Measurements from ENCODE around the gene HIPK2. TPM values are rescaled to one million over a fixed set of nuclear protein-coding genes. Genes with fewer than 3 reads are reported as not detected.

Gene HIPK2
- polyA plus RNA-seq, 1 donor (not counting 4 experiments of a cell fraction or from before 2014, with no cell fraction given), result 5.8 TPM

- peaks cover 0 to 4% of the 10 kb centered on the region in 2 experiments for H3K36me3 ChIP-seq (ENCODE audit: control insufficient read depth in 2 of 2, extremely low read depth in 1 of 2, insufficient read depth in 2 of 2, low read length in 2 of 2)
- H2AFZ ChIP-seq (ENCODE audit: control insufficient read depth, low read length), result no peak overlapping the region
- no peak overlapping the region for H3K4me3 ChIP-seq (ENCODE audit: control insufficient read depth in 2 of 3, extremely low read depth in 1 of 3, insufficient read depth in 2 of 3, low read depth in 1 of 3, low read length in 3 of 3)
- no peaks in the 10 kb centered on the region for H4K20me1 ChIP-seq (ENCODE audit: control insufficient read depth, extremely low read depth, insufficient read depth, low read length)
- no peaks in the 10 kb centered on the region for H3K79me2 ChIP-seq (ENCODE audit: control insufficient read depth, insufficient read depth, low read length)
- dilution Hi-C loops (cut with MboI; ENCODE audit: extremely low pct_ligation_motif_present, low sequenced_read_pairs), result loop anchor here (10.0 kb wide), 1 partner anchor 72 kb away; no protein-coding TSS in a partner anchor
- H3K27ac ChIP-seq (ENCODE audit: control insufficient read depth, insufficient read depth, low read length), result no peak overlapping the region
- DNase-seq (ENCODE audit: low read depth, low spot score) (no peak), FAIRE-seq (no peak)
- H3K9me1 ChIP-seq (ENCODE audit: control insufficient read depth, extremely low read depth, insufficient read depth, low read length), result no peaks in the 10 kb centered on the region
- TF ChIP-seq EZH2 (IDR thresholded peaks at IDR 0.05; ENCODE audit: low read length) (no peak), CTCF (optimal IDR thresholded peaks at IDR 0.05 in 1 of 3, IDR thresholded peaks at IDR 0.05 in 1 of 3, conservative IDR thresholded peaks at IDR 0.05 in 1 of 3; ENCODE audit: extremely low read depth in 1 of 3, insufficient read depth in 2 of 3, low read length in 3 of 3) (no peak)
- no peak overlapping the region for H3K9ac ChIP-seq (ENCODE audit: control insufficient read depth, extremely low read depth, insufficient read depth, low read length)
- no peaks in the 10 kb centered on the region for H3K9me3 ChIP-seq (ENCODE audit: control insufficient read depth, low read depth, low read length)
- H3K4me2 ChIP-seq (ENCODE audit: control insufficient read depth, extremely low read depth, insufficient read depth, low read depth, low read length), result no peak overlapping the region
- H3K4me1 ChIP-seq (ENCODE audit: control insufficient read depth, extremely low read depth, insufficient read depth, low read length), result no peaks in the 10 kb centered on the region
- H3K27me3 ChIP-seq (ENCODE audit: control insufficient read depth, extremely low read depth, insufficient read depth, low read length), result no peaks in the 10 kb centered on the region
Observed at GRCh38 chr7:139566736-139567646, 210.8 kb downstream of the HIPK2 start.

GRCh38 chr7:139566075-139566474, 211.7 kb downstream of the HIPK2 start:
- Histone ChIP-seq H3K4me2 (ENCODE audit: control insufficient read depth, extremely low read depth, insufficient read depth, low read depth, low read length) (no peak overlapping the region), H3K9ac (ENCODE audit: control insufficient read depth, extremely low read depth, insufficient read depth, low read length) (no peak overlapping the region), H3K4me1 (ENCODE audit: control insufficient read depth, extremely low read depth, insufficient read depth, low read length) (no peaks in the 10 kb centered on the region), H3K9me3 (ENCODE audit: control insufficient read depth, low read depth, low read length) (no peaks in the 10 kb centered on the region), H3K27me3 (ENCODE audit: control insufficient read depth, extremely low read depth, insufficient read depth, low read length) (no peaks in the 10 kb centered on the region), H3K9me1 (ENCODE audit: control insufficient read depth, extremely low read depth, insufficient read depth, low read length) (no peaks in the 10 kb centered on the region), H3K4me3 (ENCODE audit: control insufficient read depth in 2 of 3, extremely low read depth in 1 of 3, insufficient read depth in 2 of 3, low read depth in 1 of 3, low read length in 3 of 3) (no peak overlapping the region), H3K79me2 (ENCODE audit: control insufficient read depth, insufficient read depth, low read length) (no peaks in the 10 kb centered on the region), H3K27ac (ENCODE audit: control insufficient read depth, insufficient read depth, low read length) (no peak overlapping the region), H3K36me3 (ENCODE audit: control insufficient read depth in 2 of 2, extremely low read depth in 1 of 2, insufficient read depth in 2 of 2, low read length in 2 of 2) (peaks cover 0 to 4% of the 10 kb centered on the region in 2 experiments), H2AFZ (ENCODE audit: control insufficient read depth, low read length) (no peak overlapping the region), H4K20me1 (ENCODE audit: control insufficient read depth, extremely low read depth, insufficient read depth, low read length) (no peaks in the 10 kb centered on the region)
- FAIRE-seq (no peak), DNase-seq (ENCODE audit: low read depth, low spot score) (no peak)
- dilution Hi-C loops (cut with MboI; ENCODE audit: extremely low pct_ligation_motif_present, low sequenced_read_pairs), result loop anchor here (10.0 kb wide), 1 partner anchor 71 kb away; no protein-coding TSS in a partner anchor
- no peak for TF ChIP-seq CTCF (optimal IDR thresholded peaks at IDR 0.05 in 1 of 3, IDR thresholded peaks at IDR 0.05 in 1 of 3, conservative IDR thresholded peaks at IDR 0.05 in 1 of 3; ENCODE audit: extremely low read depth in 1 of 3, insufficient read depth in 2 of 3, low read length in 3 of 3)
- TF ChIP-seq EZH2 (IDR thresholded peaks at IDR 0.05; ENCODE audit: low read length), result no peak
